Stimulated activated effector memory CD8-positive, alpha-beta T cell treated with anti-CD3 and anti-CD28 coated beads, Interleukin-12 subunit alpha, Interleukin-12 subunit beta, amount 100 ng/mL, for 72 hours (primary cell): ENCODE data around the gene CRIM1.

Experiments used
- ATAC-seq: fragments of 150-1000 bp; cut with Tn5 transposase; 2 replicates; pipeline ENCODE4 v1.10.0; 2021
- DNase-seq, 2 donors: peaks; one replicate each; pipeline ENCODE4 v3.0.0; 2021 to 2022; ENCODE audit warnings: low spot score in 2 of 2
- H3K27ac Mint-ChIP-seq: one replicate; pipeline ENCODE4 v1.8.0; 2022; ENCODE audit warnings: mild to moderate bottlenecking, mixed read lengths
- H3K36me3 Mint-ChIP-seq: one replicate; pipeline ENCODE4 v1.8.0; 2022; ENCODE audit warnings: mild to moderate bottlenecking, mixed read lengths
- H3K4me1 Mint-ChIP-seq: one replicate; pipeline ENCODE4 v1.8.0; 2022; ENCODE audit warnings: mixed read lengths
- H3K4me3 Mint-ChIP-seq: one replicate; pipeline ENCODE4 v1.8.0; 2022; ENCODE audit warnings: mild to moderate bottlenecking, mixed read lengths
- H3K9me3 Mint-ChIP-seq: one replicate; pipeline ENCODE4 v1.8.0; 2022; ENCODE audit warnings: mixed read lengths

Gene CRIM1

GRCh38 chr2:36376992-36377738 lies 21.6 kb downstream of the CRIM1 start:
- Mint-ChIP-seq H3K9me3 (no peaks in the 10 kb centered on the region), H3K4me3 (no peak overlapping the region), H3K27ac (no peak overlapping the region), H3K4me1 (peaks cover 56% of the 10 kb centered on the region), H3K36me3 (peaks cover 20% of the 10 kb centered on the region)
- DNase-seq (no peak), ATAC-seq (no peak)

GRCh38 chr2:36379710-36380448 lies 24.3 kb downstream of the CRIM1 start:
- H3K36me3 Mint-ChIP-seq: peaks cover 20% of the 10 kb centered on the region

GRCh38 chr2:36380624-36381481 lies 25.3 kb downstream of the CRIM1 start:
- ATAC-seq (no peak), DNase-seq (no peak)
- Mint-ChIP-seq H3K27ac (no peak overlapping the region), H3K9me3 (no peaks in the 10 kb centered on the region), H3K36me3 (peaks cover 20% of the 10 kb centered on the region), H3K4me1 (peaks cover 32% of the 10 kb centered on the region), H3K4me3 (no peak overlapping the region)

More at GRCh38 chr2:36379710-36380448, 24.3 kb downstream of the CRIM1 start:
- H3K4me3 Mint-ChIP-seq: no peak overlapping the region
- DNase-seq (no peak), ATAC-seq (peak; percentile 89)
- peaks cover 32% of the 10 kb centered on the region for H3K4me1 Mint-ChIP-seq
- peak overlapping the region; percentile 5 for H3K27ac Mint-ChIP-seq
- no peaks in the 10 kb centered on the region for H3K9me3 Mint-ChIP-seq

- peaks cover 29% of the 10 kb centered on the region for H3K4me1 Mint-ChIP-seq
- peaks cover 20% of the 10 kb centered on the region for H3K36me3 Mint-ChIP-seq
- DNase-seq (no peak), ATAC-seq (no peak)
- H3K9me3 Mint-ChIP-seq: no peaks in the 10 kb centered on the region
- no peak overlapping the region for H3K27ac Mint-ChIP-seq
- no peak overlapping the region for H3K4me3 Mint-ChIP-seq
These were observed 26.4 kb downstream of the CRIM1 start for GRCh38 chr2:36381993-36382392.

GRCh38 chr2:36382472-36382871 lies 26.9 kb downstream of the CRIM1 start:
- no peak overlapping the region for H3K27ac Mint-ChIP-seq
- peaks cover 34% of the 10 kb centered on the region for H3K4me1 Mint-ChIP-seq
- H3K9me3 Mint-ChIP-seq: no peaks in the 10 kb centered on the region
- ATAC-seq (no peak), DNase-seq (no peak)
- peaks cover 20% of the 10 kb centered on the region for H3K36me3 Mint-ChIP-seq
- H3K4me3 Mint-ChIP-seq: no peak overlapping the region

GRCh38 chr2:36383726-36384125 lies 28.1 kb downstream of the CRIM1 start:
- H3K27ac Mint-ChIP-seq: no peak overlapping the region
- H3K9me3 Mint-ChIP-seq: no peaks in the 10 kb centered on the region
- H3K4me3 Mint-ChIP-seq: no peak overlapping the region
- DNase-seq (no peak), ATAC-seq (no peak)
- peaks cover 13% of the 10 kb centered on the region for H3K36me3 Mint-ChIP-seq
- H3K4me1 Mint-ChIP-seq: peaks cover 34% of the 10 kb centered on the region

GRCh38 chr2:36384454-36384853 lies 28.9 kb downstream of the CRIM1 start:
- no peaks in the 10 kb centered on the region for H3K9me3 Mint-ChIP-seq
- no peak for DNase-seq
- peaks cover 29% of the 10 kb centered on the region for H3K4me1 Mint-ChIP-seq
- no peak overlapping the region for H3K4me3 Mint-ChIP-seq
- H3K27ac Mint-ChIP-seq: no peak overlapping the region
- no peak for ATAC-seq
- peaks cover 8% of the 10 kb centered on the region for H3K36me3 Mint-ChIP-seq

- Mint-ChIP-seq H3K4me1 (peaks cover 17% of the 10 kb centered on the region), H3K4me3 (no peak overlapping the region), H3K36me3 (no peaks in the 10 kb centered on the region)
These were observed 30.0 kb downstream of the CRIM1 start for GRCh38 chr2:36385603-36386002.

GRCh38 chr2:36387258-36387916 lies 31.8 kb downstream of the CRIM1 start:
- H3K27ac Mint-ChIP-seq: peak overlapping the region; percentile 13
- H3K9me3 Mint-ChIP-seq: no peaks in the 10 kb centered on the region
- H3K4me3 Mint-ChIP-seq: no peak overlapping the region
- DNase-seq (no peak), ATAC-seq (peak; percentile 82)
- H3K4me1 Mint-ChIP-seq: peaks cover 17% of the 10 kb centered on the region
- H3K36me3 Mint-ChIP-seq: no peaks in the 10 kb centered on the region

More at GRCh38 chr2:36385603-36386002, 30.0 kb downstream of the CRIM1 start:
- DNase-seq: no peak
- ATAC-seq: no peak
- Mint-ChIP-seq H3K27ac (no peak overlapping the region), H3K9me3 (no peaks in the 10 kb centered on the region)

GRCh38 chr2:36388472-36388871 lies 32.9 kb downstream of the CRIM1 start:
- H3K27ac Mint-ChIP-seq: no peak overlapping the region
- no peaks in the 10 kb centered on the region for H3K9me3 Mint-ChIP-seq
- ATAC-seq (no peak), DNase-seq (no peak)
- H3K4me1 Mint-ChIP-seq: peaks cover 20% of the 10 kb centered on the region
- no peak overlapping the region for H3K4me3 Mint-ChIP-seq
- H3K36me3 Mint-ChIP-seq: no peaks in the 10 kb centered on the region

GRCh38 chr2:36389091-36389564 lies 33.5 kb downstream of the CRIM1 start:
- DNase-seq: no peak
- Mint-ChIP-seq H3K27ac (no peak overlapping the region), H3K4me1 (peaks cover 24% of the 10 kb centered on the region), H3K9me3 (no peaks in the 10 kb centered on the region), H3K36me3 (no peaks in the 10 kb centered on the region), H3K4me3 (no peak overlapping the region)
- ATAC-seq: no peak

- no peak overlapping the region for H3K4me3 Mint-ChIP-seq
- no peaks in the 10 kb centered on the region for H3K36me3 Mint-ChIP-seq
- ATAC-seq: no peak
- no peak for DNase-seq
- no peak overlapping the region for H3K27ac Mint-ChIP-seq
- H3K4me1 Mint-ChIP-seq: peaks cover 24% of the 10 kb centered on the region
- no peaks in the 10 kb centered on the region for H3K9me3 Mint-ChIP-seq
These were observed 34.0 kb downstream of the CRIM1 start for GRCh38 chr2:36389577-36389976.

GRCh38 chr2:36392571-36393255 lies 37.1 kb downstream of the CRIM1 start:
- DNase-seq (no peak), ATAC-seq (no peak)
- Mint-ChIP-seq H3K27ac (no peak overlapping the region), H3K36me3 (no peaks in the 10 kb centered on the region), H3K4me1 (peaks cover 10% of the 10 kb centered on the region), H3K9me3 (no peaks in the 10 kb centered on the region), H3K4me3 (no peak overlapping the region)

- H3K9me3 Mint-ChIP-seq: no peaks in the 10 kb centered on the region
- no peaks in the 10 kb centered on the region for H3K36me3 Mint-ChIP-seq
- ATAC-seq (no peak), DNase-seq (no peak)
- no peak overlapping the region for H3K27ac Mint-ChIP-seq
- H3K4me1 Mint-ChIP-seq: peaks cover 7% of the 10 kb centered on the region
- no peak overlapping the region for H3K4me3 Mint-ChIP-seq
These were observed 38.2 kb downstream of the CRIM1 start for GRCh38 chr2:36393738-36394256.
